CD4-positive, CD25-positive, alpha-beta regulatory T cell (primary cell): ENCODE data around the gene ZNF423. TPM values are rescaled to one million over a fixed set of nuclear protein-coding genes. Genes with fewer than 3 reads are reported as not detected.

Experiments used
- ATAC-seq, 2 donors: fragments of 150-1000 bp; cut with Tn5 transposase; one replicate each; pipeline ENCODE4 v1.10.0; 2021; ENCODE audit warnings: low read depth in 2 of 2, moderate number of reproducible peaks in 2 of 2, moderate library complexity in 1 of 2
- DNase-seq, 3 donors: peaks; one replicate each; pipeline versions ENCODE4 v3.0.0 to v3.0.0-alpha.2; 2012 to 2022; ENCODE audit warnings: mixed read lengths in 1 of 3
- H3K27ac ChIP-seq: one replicate; pipeline ENCODE4 v1.7.0; 2013; ENCODE audit warnings: mild to moderate bottlenecking, low read length; ENCODE audit not compliant: insufficient read depth, poor library complexity, severe bottlenecking
- H3K27me3 ChIP-seq: one replicate; pipeline ENCODE4 v1.7.0; 2013; ENCODE audit warnings: low read length; ENCODE audit not compliant: control insufficient read depth, insufficient read depth
- H3K36me3 ChIP-seq: one replicate; pipeline ENCODE4 v1.7.0; 2013; ENCODE audit warnings: mild to moderate bottlenecking, low read length, moderate library complexity; ENCODE audit not compliant: control insufficient read depth, insufficient read depth
- H3K4me1 ChIP-seq: 2 replicates; pipeline ENCODE4 v1.7.0; 2013; ENCODE audit warnings: mild to moderate bottlenecking, low read length; ENCODE audit not compliant: insufficient read depth, control insufficient read depth, poor library complexity, severe bottlenecking
- H3K4me3 ChIP-seq: one replicate; pipeline ENCODE4 v1.7.0; 2013; ENCODE audit warnings: low read depth, mild to moderate bottlenecking, low read length, moderate library complexity
- H3K9me3 ChIP-seq, 2 experiments: 1 replicate in 1 of 2; 2 replicates in 1 of 2; pipeline ENCODE4 v1.7.0; 2013; ENCODE audit warnings: low read length in 2 of 2, mild to moderate bottlenecking in 1 of 2, moderate library complexity in 1 of 2; ENCODE audit not compliant: control insufficient read depth in 2 of 2
- H3K27ac Mint-ChIP-seq, 3 donors: one replicate each; pipeline ENCODE4 v1.8.0; 2020 to 2022; ENCODE audit warnings: mild to moderate bottlenecking in 3 of 3, mixed read lengths in 3 of 3, moderate library complexity in 2 of 3
- H3K27me3 Mint-ChIP-seq: one replicate; pipeline ENCODE4 v1.8.0; 2022; ENCODE audit warnings: mild to moderate bottlenecking, mixed read lengths
- H3K36me3 Mint-ChIP-seq: one replicate; pipeline ENCODE4 v1.8.0; 2020; ENCODE audit warnings: mixed read lengths
- H3K4me1 Mint-ChIP-seq, 4 donors: one replicate each; pipeline ENCODE4 v1.8.0; 2020 to 2022; ENCODE audit warnings: mixed read lengths in 4 of 4, mild to moderate bottlenecking in 1 of 4
- H3K4me3 Mint-ChIP-seq, 4 donors: one replicate each; pipeline ENCODE4 v1.8.0; 2020 to 2022; ENCODE audit warnings: mild to moderate bottlenecking in 4 of 4, mixed read lengths in 4 of 4, moderate library complexity in 3 of 4
- H3K9me3 Mint-ChIP-seq, 7 donors: one replicate each; pipeline ENCODE4 v1.8.0; 2020 to 2022; ENCODE audit warnings: mixed read lengths in 7 of 7, mild to moderate bottlenecking in 3 of 7, moderate library complexity in 2 of 7
- polyA plus RNA-seq, 4 donors: library from polyadenylated mRNA; unstranded; fragments of 300-500 nt; fragmentation: Illumina TruSeq; gene quantifications; one replicate each; pipeline ENCODE4 v1.2.3, GENCODE V29; 2021
- total RNA-seq: library from RNA; stranded (reverse); gene quantifications from one replicate; pipeline ENCODE4 v1.2.3, GENCODE V29; 2022

The ZNF423 gene
- total and polyA plus RNA-seq, 5 donors from 2014 or later, result 0.05 TPM; not detected in 4

DNA sequence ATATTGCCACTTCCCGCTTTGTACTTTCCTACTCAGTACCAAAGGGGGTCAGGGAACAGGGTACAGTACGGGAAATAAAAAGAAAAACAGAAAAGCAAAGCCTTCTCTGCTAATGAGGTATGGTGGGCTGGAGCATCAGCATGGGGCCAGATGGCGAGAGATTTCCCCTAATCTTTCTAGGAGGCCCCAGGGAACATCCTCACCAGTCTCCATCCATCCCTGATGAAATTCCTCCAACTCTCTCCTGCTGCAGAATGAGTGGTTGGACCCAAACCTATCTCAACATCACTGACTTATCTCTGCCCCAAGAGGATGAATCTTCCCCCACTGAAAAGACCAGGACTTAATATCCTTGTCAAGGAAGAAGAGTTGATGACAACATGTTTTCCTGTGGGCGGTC lies 296.7 kb downstream of the ZNF423 start:
- no peaks in the 10 kb centered on the region for H3K9me3 ChIP-seq
- no peaks in the 10 kb centered on the region for H3K36me3 Mint-ChIP-seq
- ATAC-seq (no peak), DNase-seq (no peak)
- H3K4me1 Mint-ChIP-seq, result no peaks in the 10 kb centered on the region
- no peaks in the 10 kb centered on the region for H3K4me1 ChIP-seq
- no peak overlapping the region for H3K4me3 ChIP-seq
- H3K4me3 Mint-ChIP-seq, result no peak overlapping the region
- no peaks in the 10 kb centered on the region for H3K27me3 Mint-ChIP-seq
- no peak overlapping the region for H3K27ac ChIP-seq
- no peaks in the 10 kb centered on the region for H3K36me3 ChIP-seq
- peaks cover 0 to 2% (median 0%) of the 10 kb centered on the region in 7 donors for H3K9me3 Mint-ChIP-seq
- no peak overlapping the region for H3K27ac Mint-ChIP-seq
- H3K27me3 ChIP-seq, result no peaks in the 10 kb centered on the region

DNA sequence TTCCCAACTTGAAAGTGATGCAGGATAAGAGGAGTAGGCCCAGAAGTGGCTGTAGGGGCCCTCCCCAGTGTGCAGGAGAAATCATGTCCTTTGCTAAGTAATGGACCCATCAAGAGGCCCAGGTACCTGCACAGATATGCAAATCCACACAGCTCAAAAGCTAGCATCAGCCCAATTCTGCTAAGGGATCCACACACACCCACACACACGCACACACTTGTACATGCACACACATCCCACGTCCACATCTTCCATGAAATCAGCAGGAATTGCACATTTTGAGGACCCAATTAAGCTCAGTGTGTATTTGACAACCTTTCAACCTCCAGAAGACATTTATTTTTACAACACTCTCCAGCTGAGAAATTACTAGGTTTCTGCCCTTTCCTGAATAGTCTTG lies 297.5 kb downstream of the ZNF423 start:
- no peak for ATAC-seq
- no peaks in the 10 kb centered on the region for H3K27me3 Mint-ChIP-seq
- H3K36me3 ChIP-seq, result no peaks in the 10 kb centered on the region

DNA sequence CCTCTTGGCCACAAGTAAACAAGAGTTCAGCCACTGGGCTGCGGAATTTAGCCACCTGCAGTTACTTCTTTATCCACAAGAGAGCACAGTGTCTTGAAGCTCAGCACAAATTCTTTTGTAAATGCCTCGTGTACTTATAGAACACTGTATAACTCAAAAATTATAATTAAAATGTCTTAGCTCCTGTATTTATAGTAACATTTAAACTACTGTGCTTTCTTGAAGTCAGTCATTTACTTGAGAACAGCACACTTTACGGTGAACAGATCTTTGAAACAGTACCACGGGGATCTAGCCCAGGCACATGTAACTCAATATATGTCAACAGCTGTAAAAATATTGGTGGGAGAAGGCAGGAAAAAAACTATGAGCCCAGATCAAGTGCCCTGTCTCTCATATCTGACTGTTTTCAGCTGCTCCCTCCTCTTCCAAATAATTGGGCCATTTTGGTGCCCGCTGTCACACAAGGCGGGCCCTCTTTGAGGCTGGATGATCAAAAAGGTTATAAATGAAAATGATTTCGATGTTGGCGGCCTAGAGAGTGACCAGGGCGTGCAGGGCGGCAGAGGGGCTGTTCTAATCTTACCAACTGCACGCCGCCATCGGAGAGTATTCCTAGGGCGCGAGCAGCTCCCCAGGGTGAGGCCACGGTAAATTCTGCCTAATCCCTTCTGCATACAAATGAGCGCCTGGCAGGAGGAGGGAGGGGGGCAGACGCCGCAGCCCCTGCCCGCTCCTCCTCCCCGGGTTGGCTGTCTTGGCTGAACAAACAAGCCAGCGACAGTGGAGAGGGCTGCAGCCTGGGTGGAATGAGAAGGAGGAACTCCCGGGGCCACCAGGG lies 299.1 kb downstream of the ZNF423 start:
- H3K36me3 ChIP-seq, result no peaks in the 10 kb centered on the region
- no peak for ATAC-seq
- H3K4me1 Mint-ChIP-seq, result no peaks in the 10 kb centered on the region
- no peaks in the 10 kb centered on the region for H3K36me3 Mint-ChIP-seq
- H3K9me3 Mint-ChIP-seq, result no peaks in the 10 kb centered on the region
- H3K27me3 ChIP-seq, result no peaks in the 10 kb centered on the region
- H3K9me3 ChIP-seq, result no peaks in the 10 kb centered on the region
- no peak for DNase-seq
- H3K27me3 Mint-ChIP-seq, result no peaks in the 10 kb centered on the region
- H3K4me3 ChIP-seq, result no peak overlapping the region
- H3K27ac Mint-ChIP-seq, result peak overlapping the region in 1 of 3 donors; percentile 54
- H3K4me1 ChIP-seq, result no peaks in the 10 kb centered on the region
- H3K27ac ChIP-seq, result no peak overlapping the region
- H3K4me3 Mint-ChIP-seq, result no peak overlapping the region

More for the DNA sequence above, 297.5 kb downstream of the ZNF423 start:
- no peaks in the 10 kb centered on the region for H3K4me1 ChIP-seq
- DNase-seq, result no peak
- Mint-ChIP-seq H3K4me3 (no peak overlapping the region), H3K27ac (no peak overlapping the region), H3K9me3 (no peaks in the 10 kb centered on the region), H3K4me1 (no peaks in the 10 kb centered on the region), H3K36me3 (no peaks in the 10 kb centered on the region)
- no peak overlapping the region for H3K27ac ChIP-seq
- H3K9me3 ChIP-seq, result no peaks in the 10 kb centered on the region
- H3K4me3 ChIP-seq, result no peak overlapping the region
- H3K27me3 ChIP-seq, result no peaks in the 10 kb centered on the region

DNA sequence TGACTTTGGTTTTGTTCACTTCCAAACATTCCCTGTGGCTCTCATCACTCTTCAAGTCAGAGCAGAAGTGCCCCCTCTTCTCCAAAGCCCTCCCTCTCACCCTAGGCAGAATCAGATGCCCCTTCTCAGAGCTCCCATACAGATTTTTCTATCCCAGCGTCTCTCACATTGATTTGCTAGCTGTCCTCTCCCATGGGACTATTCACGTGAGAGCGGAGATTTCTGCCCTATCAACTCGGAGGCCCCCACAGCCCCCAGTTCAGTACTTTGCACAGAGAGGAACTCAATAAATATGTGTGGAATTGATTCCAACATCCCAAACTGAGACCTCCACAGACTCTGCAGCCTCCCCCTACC lies 299.7 kb downstream of the ZNF423 start:
- no peaks in the 10 kb centered on the region for H3K4me1 Mint-ChIP-seq
- ATAC-seq (no peak), DNase-seq (no peak)
- no peaks in the 10 kb centered on the region for H3K36me3 Mint-ChIP-seq
- Histone ChIP-seq H3K27me3 (no peaks in the 10 kb centered on the region), H3K4me3 (no peak overlapping the region), H3K36me3 (no peaks in the 10 kb centered on the region), H3K9me3 (no peaks in the 10 kb centered on the region), H3K4me1 (no peaks in the 10 kb centered on the region), H3K27ac (no peak overlapping the region)
- H3K4me3 Mint-ChIP-seq, result no peak overlapping the region
- H3K9me3 Mint-ChIP-seq, result no peaks in the 10 kb centered on the region
- H3K27ac Mint-ChIP-seq, result no peak overlapping the region
- no peaks in the 10 kb centered on the region for H3K27me3 Mint-ChIP-seq

DNA sequence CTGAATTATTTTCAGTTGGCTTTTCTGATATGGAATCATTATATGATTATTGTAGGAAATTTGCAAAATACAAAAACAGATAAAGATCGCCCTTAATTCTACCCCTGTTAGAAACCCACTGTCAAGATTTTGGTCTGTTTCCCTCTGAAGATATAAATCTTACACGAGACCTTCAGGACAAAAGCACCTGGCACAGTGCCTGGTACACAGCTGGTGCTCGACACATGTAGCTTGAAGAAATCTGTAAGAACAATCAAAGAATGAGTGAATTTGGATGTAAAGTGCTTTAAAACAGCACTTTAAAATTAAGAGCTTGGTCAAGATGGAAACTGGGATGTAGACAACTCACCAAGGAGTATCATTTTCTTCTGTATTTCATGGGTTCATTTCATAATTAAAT lies 301.2 kb downstream of the ZNF423 start:
- no peaks in the 10 kb centered on the region for H3K36me3 Mint-ChIP-seq
- DNase-seq, result no peak

DNA sequence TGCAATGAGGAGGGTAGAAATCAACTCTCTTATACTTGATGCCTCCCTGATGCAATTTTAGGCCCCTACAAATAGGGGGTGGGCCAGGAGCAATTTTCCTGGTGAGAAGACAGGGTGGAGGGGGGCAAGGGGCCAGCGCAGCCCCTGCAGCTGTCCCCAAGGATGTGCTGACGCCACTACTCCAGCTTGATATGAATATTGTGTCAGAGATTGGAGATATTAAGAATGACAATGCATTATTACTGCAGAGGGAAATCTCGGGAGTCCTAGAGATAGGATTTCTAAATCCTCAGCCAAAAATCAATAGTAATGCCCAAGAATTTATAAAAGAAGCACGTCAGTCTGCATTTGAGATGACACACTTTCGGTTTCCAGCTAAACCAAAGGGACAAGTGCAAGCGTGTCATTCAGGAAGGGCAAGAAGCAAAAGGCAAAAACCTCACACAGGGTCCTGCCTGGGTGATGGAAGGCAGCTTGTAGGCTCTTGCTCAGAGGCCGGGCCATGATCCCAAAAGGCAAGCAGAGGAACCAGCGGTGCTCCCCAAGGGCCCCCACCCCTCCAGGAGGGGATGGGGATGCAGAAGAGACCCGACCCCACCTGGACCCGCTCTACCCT lies 303.5 kb downstream of the ZNF423 start:
- Mint-ChIP-seq H3K27me3 (no peaks in the 10 kb centered on the region), H3K27ac (no peak overlapping the region), H3K4me1 (no peaks in the 10 kb centered on the region), H3K4me3 (no peak overlapping the region), H3K9me3 (no peaks in the 10 kb centered on the region), H3K36me3 (no peaks in the 10 kb centered on the region)
- H3K27me3 ChIP-seq, result no peaks in the 10 kb centered on the region
- H3K9me3 ChIP-seq, result no peaks in the 10 kb centered on the region
- ATAC-seq (no peak), DNase-seq (no peak)
- H3K4me1 ChIP-seq, result no peaks in the 10 kb centered on the region
- H3K27ac ChIP-seq, result no peak overlapping the region
- no peak overlapping the region for H3K4me3 ChIP-seq
- H3K36me3 ChIP-seq, result no peaks in the 10 kb centered on the region

More for the DNA sequence above, 301.2 kb downstream of the ZNF423 start:
- Histone ChIP-seq H3K4me3 (no peak overlapping the region), H3K9me3 (no peaks in the 10 kb centered on the region), H3K27me3 (no peaks in the 10 kb centered on the region), H3K36me3 (no peaks in the 10 kb centered on the region), H3K27ac (no peak overlapping the region), H3K4me1 (no peaks in the 10 kb centered on the region)
- Mint-ChIP-seq H3K27me3 (no peaks in the 10 kb centered on the region), H3K27ac (no peak overlapping the region), H3K4me1 (no peaks in the 10 kb centered on the region), H3K4me3 (no peak overlapping the region), H3K9me3 (no peaks in the 10 kb centered on the region)
- no peak for ATAC-seq

DNA sequence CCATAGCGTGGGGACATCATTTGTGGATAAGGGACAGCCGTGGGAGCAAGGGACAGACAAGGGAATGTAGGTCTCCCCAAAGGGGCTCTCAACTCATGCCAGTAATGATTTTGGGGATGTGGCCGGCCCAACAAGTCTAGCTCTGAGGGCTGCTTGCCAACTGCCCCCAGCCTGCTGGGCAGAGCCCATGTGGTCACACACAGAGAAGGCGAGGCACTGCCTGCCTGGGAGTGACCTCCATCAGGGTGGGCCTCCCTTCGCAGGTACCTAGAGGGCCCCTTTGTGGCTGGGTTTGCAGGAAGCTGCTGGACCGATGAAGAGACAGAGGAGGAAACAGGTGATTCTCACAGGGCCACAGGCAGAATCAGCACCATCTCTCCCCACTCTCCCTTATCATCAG lies 305.2 kb downstream of the ZNF423 start:
- Mint-ChIP-seq H3K27ac (no peak overlapping the region), H3K4me1 (no peaks in the 10 kb centered on the region), H3K9me3 (no peaks in the 10 kb centered on the region), H3K4me3 (no peak overlapping the region), H3K27me3 (no peaks in the 10 kb centered on the region), H3K36me3 (no peaks in the 10 kb centered on the region)
- H3K36me3 ChIP-seq, result no peaks in the 10 kb centered on the region
- H3K27me3 ChIP-seq, result no peaks in the 10 kb centered on the region
- H3K9me3 ChIP-seq, result no peaks in the 10 kb centered on the region
- H3K4me1 ChIP-seq, result no peaks in the 10 kb centered on the region
- H3K27ac ChIP-seq, result no peak overlapping the region
- no peak overlapping the region for H3K4me3 ChIP-seq
- DNase-seq (no peak), ATAC-seq (no peak)

DNA sequence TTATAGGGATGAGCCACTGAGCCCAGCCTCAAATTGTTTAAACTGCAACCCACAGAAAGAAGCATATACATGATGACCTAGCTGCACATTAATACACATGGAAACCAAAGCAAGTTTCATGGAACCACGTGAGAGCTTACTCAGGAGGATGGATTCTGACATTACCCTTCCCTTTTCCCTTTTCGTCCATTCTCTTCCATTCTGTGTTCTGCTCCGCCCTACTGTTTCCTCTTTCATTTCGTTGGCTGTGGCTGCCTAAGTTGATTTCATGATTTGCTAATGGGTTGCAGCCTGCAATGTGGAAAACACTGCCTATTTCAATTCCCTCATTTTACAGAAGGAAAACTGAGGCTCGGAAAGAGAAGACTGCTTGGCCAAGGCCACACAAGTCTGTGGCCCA lies 305.8 kb downstream of the ZNF423 start:
- H3K9me3 Mint-ChIP-seq, result no peaks in the 10 kb centered on the region
- ATAC-seq, result no peak
- no peaks in the 10 kb centered on the region for H3K27me3 Mint-ChIP-seq
- H3K4me1 Mint-ChIP-seq, result no peaks in the 10 kb centered on the region
- no peak overlapping the region for H3K4me3 ChIP-seq
- no peaks in the 10 kb centered on the region for H3K36me3 Mint-ChIP-seq
- no peaks in the 10 kb centered on the region for H3K9me3 ChIP-seq
- H3K27me3 ChIP-seq, result no peaks in the 10 kb centered on the region
- H3K4me1 ChIP-seq, result no peaks in the 10 kb centered on the region
- DNase-seq, result no peak
- H3K27ac Mint-ChIP-seq, result no peak overlapping the region
- no peak overlapping the region for H3K4me3 Mint-ChIP-seq
- no peaks in the 10 kb centered on the region for H3K36me3 ChIP-seq
- H3K27ac ChIP-seq, result no peak overlapping the region
